ENCODE data around the gene OGDH. TPM values are rescaled to one million over a fixed set of nuclear protein-coding genes. Genes with fewer than 3 reads are reported as not detected.

OGDH gene
- total RNA-seq, 1 experiment from 2014 or later, result 56.0 TPM

GRCh38 chr7:44650772-44651171, 44.3 kb downstream of the OGDH start:
- DNase-seq (ENCODE audit: low read depth), result no peak
- in situ Hi-C loops (cut with HindIII; ENCODE audit: low pct_unique_long_range_greater_than_20kb, low sequenced_read_pairs), result no loop called here

- no peak for DNase-seq (ENCODE audit: low read depth)
- in situ Hi-C loops (cut with HindIII; ENCODE audit: low pct_unique_long_range_greater_than_20kb, low sequenced_read_pairs), result no loop called here
Observed at GRCh38 chr7:44652535-44652934, 46.1 kb downstream of the OGDH start.

- DNase-seq (ENCODE audit: low read depth), result no peak
Observed at GRCh38 chr7:44654255-44654796, 47.9 kb downstream of the OGDH start.

DNA sequence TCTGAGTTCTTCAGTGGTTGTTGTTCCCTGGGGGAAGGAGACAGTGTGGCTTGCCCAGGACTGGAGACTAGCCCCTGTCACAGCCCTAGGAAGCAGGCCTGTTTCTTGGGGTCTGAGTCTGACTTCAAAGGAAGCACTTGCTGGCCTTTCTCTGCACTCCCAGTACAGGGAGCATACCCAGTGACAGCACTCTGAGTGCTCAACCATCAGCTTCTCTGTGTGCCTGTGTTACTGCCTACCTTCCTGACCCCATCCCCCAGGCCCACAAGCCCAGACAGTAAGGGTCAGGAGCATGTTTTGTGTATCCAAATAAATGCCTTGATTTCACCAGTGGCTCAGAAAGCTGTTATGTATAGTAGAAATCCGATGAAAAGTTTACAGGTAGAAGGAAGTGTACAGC, 48.9 kb downstream of the OGDH start:
- in situ Hi-C loops (cut with HindIII; ENCODE audit: low pct_unique_long_range_greater_than_20kb, low sequenced_read_pairs), result no loop called here
- no peak for DNase-seq (ENCODE audit: low read depth)

More at GRCh38 chr7:44654255-44654796, 47.9 kb downstream of the OGDH start:
- in situ Hi-C loops (cut with HindIII; ENCODE audit: low pct_unique_long_range_greater_than_20kb, low sequenced_read_pairs), result no loop called here

DNA sequence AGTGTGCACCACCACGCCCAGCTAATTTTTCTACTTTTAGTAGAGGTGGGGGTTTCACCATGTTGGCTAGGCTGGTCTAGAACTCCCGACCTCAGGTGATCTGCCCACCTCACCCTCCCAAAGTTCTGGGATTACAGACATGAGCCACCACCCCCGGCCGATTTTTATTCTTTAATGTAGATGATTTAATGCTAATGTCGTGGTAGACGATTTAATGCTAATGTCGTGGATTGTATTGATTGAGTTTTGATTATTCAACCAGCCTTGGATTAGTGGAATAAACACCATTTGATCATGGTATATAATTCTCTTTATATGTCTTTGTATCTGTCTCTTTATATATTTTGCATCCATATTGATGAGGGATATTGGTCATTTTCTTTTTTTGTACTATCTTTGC, 52.6 kb downstream of the OGDH start:
- in situ Hi-C loops (cut with HindIII; ENCODE audit: low pct_unique_long_range_greater_than_20kb, low sequenced_read_pairs), result no loop called here
- no peak for DNase-seq (ENCODE audit: low read depth)

GRCh38 chr7:44661233-44661632, 54.8 kb downstream of the OGDH start:
- no peak for DNase-seq (ENCODE audit: low read depth)
- in situ Hi-C loops (cut with HindIII; ENCODE audit: low pct_unique_long_range_greater_than_20kb, low sequenced_read_pairs), result no loop called here

- DNase-seq (ENCODE audit: low read depth), result no peak
- in situ Hi-C loops (cut with HindIII; ENCODE audit: low pct_unique_long_range_greater_than_20kb, low sequenced_read_pairs), result no loop called here
Observed at GRCh38 chr7:44664780-44665461, 58.5 kb downstream of the OGDH start.

DNA sequence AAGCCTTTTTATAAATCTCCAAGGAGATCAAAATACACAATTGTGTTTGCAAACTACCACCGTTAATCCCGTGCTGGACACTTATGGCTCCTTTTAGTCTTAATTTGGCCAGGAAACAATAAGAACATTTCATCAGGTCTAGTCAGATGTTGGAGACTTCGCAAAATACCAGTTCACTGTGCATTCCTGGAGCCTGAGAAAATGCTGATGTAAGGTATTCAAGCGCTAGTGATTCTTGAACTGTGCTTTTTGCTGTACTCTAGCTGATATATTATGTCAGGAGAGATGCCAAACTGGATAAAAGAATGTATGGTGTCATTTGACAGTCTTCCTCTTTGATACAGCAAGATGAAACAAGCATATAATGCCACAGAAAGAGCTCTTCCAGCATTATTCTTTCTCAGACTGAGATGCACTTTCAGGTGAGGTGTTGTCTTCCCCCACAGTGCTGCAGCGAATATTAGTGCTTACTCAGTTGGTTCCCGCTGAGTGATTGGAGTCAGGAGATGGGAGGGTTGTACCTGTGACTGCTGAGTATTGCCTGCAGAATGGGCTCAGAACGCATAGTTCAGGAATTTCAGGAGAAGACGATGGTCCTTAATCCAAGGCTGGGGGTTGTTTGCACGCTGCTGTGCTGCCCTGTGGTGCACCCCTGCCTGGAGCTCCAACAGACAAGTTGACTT, 59.2 kb downstream of the OGDH start:
- in situ Hi-C loops (cut with HindIII; ENCODE audit: low pct_unique_long_range_greater_than_20kb, low sequenced_read_pairs), result no loop called here
- DNase-seq (ENCODE audit: low read depth), result no peak

DNA sequence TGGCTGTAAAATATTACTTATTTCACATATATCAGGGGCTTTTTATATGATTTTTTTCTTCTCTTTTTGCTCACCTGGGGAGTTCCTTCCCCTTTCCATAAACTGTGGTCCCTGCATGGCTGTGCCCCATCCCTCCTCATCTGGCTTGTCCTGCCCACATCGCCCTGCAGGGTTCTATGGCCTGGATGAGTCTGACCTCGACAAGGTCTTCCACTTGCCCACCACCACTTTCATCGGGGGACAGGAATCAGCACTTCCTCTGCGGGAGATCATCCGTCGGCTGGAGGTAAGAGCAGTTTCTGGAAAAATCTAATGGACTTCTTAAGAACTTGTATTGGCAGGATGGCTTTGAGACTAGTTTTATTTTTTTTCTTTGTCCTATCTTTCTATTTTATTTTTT, 60.1 kb downstream of the OGDH start:
- in situ Hi-C loops (cut with HindIII; ENCODE audit: low pct_unique_long_range_greater_than_20kb, low sequenced_read_pairs), result no loop called here
- no peak for DNase-seq (ENCODE audit: low read depth)

- no peak for DNase-seq (ENCODE audit: low read depth)
- in situ Hi-C loops (cut with HindIII; ENCODE audit: low pct_unique_long_range_greater_than_20kb, low sequenced_read_pairs), result no loop called here
Observed at GRCh38 chr7:44667190-44667589, 60.8 kb downstream of the OGDH start.

- no peak for DNase-seq (ENCODE audit: low read depth)
- in situ Hi-C loops (cut with HindIII; ENCODE audit: low pct_unique_long_range_greater_than_20kb, low sequenced_read_pairs), result no loop called here
Observed at GRCh38 chr7:44671069-44671468, 64.6 kb downstream of the OGDH start.

- no peak for DNase-seq (ENCODE audit: low read depth)
- in situ Hi-C loops (cut with HindIII; ENCODE audit: low pct_unique_long_range_greater_than_20kb, low sequenced_read_pairs), result no loop called here
Observed at GRCh38 chr7:44673324-44673723, 66.9 kb downstream of the OGDH start.

DNA sequence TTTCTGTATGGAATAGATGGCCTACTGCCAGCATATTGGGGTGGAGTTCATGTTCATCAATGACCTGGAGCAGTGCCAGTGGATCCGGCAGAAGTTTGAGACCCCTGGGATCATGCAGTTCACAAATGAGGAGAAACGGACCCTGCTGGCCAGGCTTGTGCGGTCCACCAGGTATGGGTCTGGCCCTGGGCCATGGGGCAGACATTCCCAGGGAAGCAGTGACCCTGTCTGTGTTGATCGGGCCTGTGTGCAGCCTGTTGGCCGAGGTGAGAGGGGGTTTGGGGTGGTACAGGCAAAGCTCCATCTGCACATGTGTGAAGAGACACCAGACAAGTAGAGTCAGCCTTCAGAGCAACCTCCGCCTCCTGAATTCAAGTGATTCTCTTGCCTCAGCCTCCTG, 67.3 kb downstream of the OGDH start:
- no peak for DNase-seq (ENCODE audit: low read depth)
- in situ Hi-C loops (cut with HindIII; ENCODE audit: low pct_unique_long_range_greater_than_20kb, low sequenced_read_pairs), result no loop called here

GRCh38 chr7:44674381-44674780, 68.0 kb downstream of the OGDH start:
- in situ Hi-C loops (cut with HindIII; ENCODE audit: low pct_unique_long_range_greater_than_20kb, low sequenced_read_pairs), result no loop called here

GRCh38 chr7:44676776-44677175, 70.3 kb downstream of the OGDH start:
- in situ Hi-C loops (cut with HindIII; ENCODE audit: low pct_unique_long_range_greater_than_20kb, low sequenced_read_pairs), result no loop called here
- no peak for DNase-seq (ENCODE audit: low read depth)

More at GRCh38 chr7:44674381-44674780, 68.0 kb downstream of the OGDH start:
- DNase-seq (ENCODE audit: low read depth), result no peak

- in situ Hi-C loops (cut with HindIII; ENCODE audit: low pct_unique_long_range_greater_than_20kb, low sequenced_read_pairs), result no loop called here
- no peak for DNase-seq (ENCODE audit: low read depth)
Observed at GRCh38 chr7:44678101-44678470, 71.7 kb downstream of the OGDH start.

DNA sequence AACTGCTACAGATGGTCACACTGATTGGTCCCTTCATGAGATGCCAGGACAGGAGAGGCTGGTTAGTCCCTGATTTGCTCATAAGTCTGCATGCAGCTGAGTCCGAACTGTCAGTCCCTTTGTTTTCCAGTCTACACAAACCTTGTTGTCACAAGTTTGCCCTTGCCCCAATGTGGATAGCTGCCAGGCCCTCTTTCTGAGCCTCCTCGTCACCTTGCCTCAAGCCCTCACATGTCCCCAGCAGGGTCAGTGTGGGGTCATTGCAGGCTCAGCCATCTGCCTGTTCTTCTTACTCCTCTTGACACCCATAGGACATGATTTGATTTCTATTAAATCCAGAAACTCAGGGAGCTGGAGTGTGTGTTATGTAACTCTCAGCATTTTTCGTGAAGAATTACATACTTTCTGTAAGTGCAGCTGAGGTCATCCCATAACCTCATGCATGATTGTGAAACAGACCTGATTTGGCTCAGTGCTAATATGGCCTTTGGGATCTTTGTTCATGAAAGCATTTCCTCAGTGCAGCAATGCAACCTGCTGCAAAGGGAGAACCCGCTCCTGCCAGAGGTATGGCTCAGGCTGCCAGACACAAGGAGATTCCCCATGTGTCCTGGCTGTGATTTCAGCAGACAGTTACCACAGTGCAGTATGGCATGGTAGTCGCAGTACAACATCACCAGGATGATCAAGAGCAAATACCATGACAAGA, 72.2 kb downstream of the OGDH start:
- in situ Hi-C loops (cut with HindIII; ENCODE audit: low pct_unique_long_range_greater_than_20kb, low sequenced_read_pairs), result no loop called here
- DNase-seq (ENCODE audit: low read depth), result peak; percentile 5

DNA sequence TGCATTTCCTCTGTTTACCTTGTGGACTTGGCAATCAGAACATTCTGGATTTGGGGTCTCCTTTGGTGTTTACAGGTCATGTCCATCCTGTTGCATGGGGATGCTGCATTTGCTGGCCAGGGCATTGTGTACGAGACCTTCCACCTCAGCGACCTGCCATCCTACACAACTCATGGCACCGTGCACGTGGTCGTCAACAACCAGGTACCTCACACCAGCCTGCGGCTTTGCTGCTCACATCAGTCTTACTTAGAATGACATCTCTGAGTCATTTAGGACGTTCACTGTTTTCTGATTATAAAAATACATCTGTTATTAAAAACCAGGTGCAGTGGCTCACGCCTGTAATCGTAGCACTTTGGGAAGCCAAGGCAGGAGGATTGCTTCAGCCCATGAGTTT, 75.2 kb downstream of the OGDH start:
- DNase-seq (ENCODE audit: low read depth), result no peak
- in situ Hi-C loops (cut with HindIII; ENCODE audit: low pct_unique_long_range_greater_than_20kb, low sequenced_read_pairs), result no loop called here

GRCh38 chr7:44685723-44686122, 79.3 kb downstream of the OGDH start:
- no peak for DNase-seq (ENCODE audit: low read depth)
- in situ Hi-C loops (cut with HindIII; ENCODE audit: low pct_unique_long_range_greater_than_20kb, low sequenced_read_pairs), result no loop called here
